KMS-11 (cell line): Measurements from ENCODE around the gene PGRMC1.
"Not testable (repeated sequence)": the region's sequence is repeated elsewhere in the genome, so short reads cannot be mapped to it uniquely, and the experiment has no call there.

Source experiments
- H2AFZ ChIP-seq: fragments of 200-600 bp; sonication (generic); 2 replicates; pipeline ENCODE4 v1.6.1; 2016; ENCODE audit warnings: antibody characterized with exemption, mixed run types, low read depth
- H3K27ac ChIP-seq: fragments of 200-600 bp; sonication (generic); 2 replicates; pipeline ENCODE4 v1.6.1; 2016; ENCODE audit warnings: mild to moderate bottlenecking, mixed run types
- H3K27me3 ChIP-seq: fragments of 200-600 bp; sonication (generic); 2 replicates; pipeline ENCODE4 v1.6.1; 2017; ENCODE audit warnings: mild to moderate bottlenecking, low read depth, mixed run types, moderate library complexity; ENCODE audit not compliant: insufficient read depth
- H3K36me3 ChIP-seq: fragments of 200-600 bp; sonication (generic); 2 replicates; pipeline ENCODE4 v1.6.1; 2017; ENCODE audit warnings: mild to moderate bottlenecking, mixed run types; ENCODE audit not compliant: insufficient read depth
- H3K4me1 ChIP-seq: fragments of 200-600 bp; sonication (generic); 2 replicates; pipeline ENCODE4 v1.6.1; 2016; ENCODE audit warnings: mild to moderate bottlenecking, low read depth, mixed run types; ENCODE audit not compliant: poor library complexity, severe bottlenecking
- H3K4me2 ChIP-seq: fragments of 200-600 bp; sonication (generic); 2 replicates; pipeline ENCODE4 v1.7.0; 2016; ENCODE audit warnings: mild to moderate bottlenecking, mixed run types
- H3K4me3 ChIP-seq: fragments of 200-600 bp; sonication (generic); IDR thresholded peaks from 2 replicates; pipeline ENCODE4 v1.6.1; 2017; ENCODE audit warnings: low read depth, low read length, mixed read lengths; ENCODE audit not compliant: insufficient read depth
- H3K79me2 ChIP-seq: fragments of 200-600 bp; sonication (generic); 2 replicates; pipeline ENCODE4 v1.6.1; 2016; ENCODE audit warnings: low read depth, mixed run types; ENCODE audit not compliant: insufficient read depth
- H3K9ac ChIP-seq: fragments of 200-600 bp; sonication (generic); 2 replicates; pipeline ENCODE4 v1.6.1; 2016; ENCODE audit warnings: mild to moderate bottlenecking, mixed run types
- H4K20me1 ChIP-seq: fragments of 200-600 bp; sonication (generic); 2 replicates; pipeline ENCODE4 v1.6.1; 2016; ENCODE audit warnings: mild to moderate bottlenecking, mixed run types; ENCODE audit not compliant: insufficient read depth
- TF ChIP-seq, protein P1 (sequence below): fragments of 200-600 bp; sonication (generic); conservative IDR thresholded peaks from 2 replicates; pipeline ENCODE4 v1.6.1; 2017; ENCODE audit warnings: low read depth, mild to moderate bottlenecking, antibody characterized with exemption, low read length, moderate library complexity, mixed read lengths

The PGRMC1 gene

DNA sequence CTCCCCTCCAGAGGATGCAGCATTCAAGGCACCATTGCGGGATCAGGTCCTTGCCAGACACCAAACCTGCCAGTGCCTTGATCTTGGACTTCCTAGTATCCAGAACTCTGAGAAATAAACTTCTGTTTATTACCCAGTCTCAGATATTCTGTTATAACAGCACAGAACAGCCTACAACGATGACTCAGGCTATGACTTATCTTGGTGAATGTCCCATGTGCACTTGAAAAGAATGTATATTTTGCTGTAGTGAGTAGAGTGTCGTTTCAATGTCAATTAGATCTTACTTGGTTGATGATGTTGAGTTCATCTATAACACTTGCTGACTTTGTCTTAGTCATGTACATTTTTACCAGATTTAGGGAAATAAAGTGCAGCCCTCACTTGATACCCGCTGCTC, 34.5 kb upstream of the PGRMC1 start:
- Histone ChIP-seq H3K27ac (no peak overlapping the region), H3K4me1 (no peaks in the 10 kb centered on the region), H3K9ac (no peak overlapping the region), H3K4me2 (no peak overlapping the region), H2AFZ (no peak overlapping the region), H4K20me1 (no peaks in the 10 kb centered on the region), H3K27me3 (no peaks in the 10 kb centered on the region), H3K79me2 (no peaks in the 10 kb centered on the region), H3K4me3 (no peak overlapping the region), H3K36me3 (no peaks in the 10 kb centered on the region)
- TF ChIP-seq, protein P1, sequence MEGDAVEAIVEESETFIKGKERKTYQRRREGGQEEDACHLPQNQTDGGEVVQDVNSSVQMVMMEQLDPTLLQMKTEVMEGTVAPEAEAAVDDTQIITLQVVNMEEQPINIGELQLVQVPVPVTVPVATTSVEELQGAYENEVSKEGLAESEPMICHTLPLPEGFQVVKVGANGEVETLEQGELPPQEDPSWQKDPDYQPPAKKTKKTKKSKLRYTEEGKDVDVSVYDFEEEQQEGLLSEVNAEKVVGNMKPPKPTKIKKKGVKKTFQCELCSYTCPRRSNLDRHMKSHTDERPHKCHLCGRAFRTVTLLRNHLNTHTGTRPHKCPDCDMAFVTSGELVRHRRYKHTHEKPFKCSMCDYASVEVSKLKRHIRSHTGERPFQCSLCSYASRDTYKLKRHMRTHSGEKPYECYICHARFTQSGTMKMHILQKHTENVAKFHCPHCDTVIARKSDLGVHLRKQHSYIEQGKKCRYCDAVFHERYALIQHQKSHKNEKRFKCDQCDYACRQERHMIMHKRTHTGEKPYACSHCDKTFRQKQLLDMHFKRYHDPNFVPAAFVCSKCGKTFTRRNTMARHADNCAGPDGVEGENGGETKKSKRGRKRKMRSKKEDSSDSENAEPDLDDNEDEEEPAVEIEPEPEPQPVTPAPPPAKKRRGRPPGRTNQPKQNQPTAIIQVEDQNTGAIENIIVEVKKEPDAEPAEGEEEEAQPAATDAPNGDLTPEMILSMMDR: no peak

DNA sequence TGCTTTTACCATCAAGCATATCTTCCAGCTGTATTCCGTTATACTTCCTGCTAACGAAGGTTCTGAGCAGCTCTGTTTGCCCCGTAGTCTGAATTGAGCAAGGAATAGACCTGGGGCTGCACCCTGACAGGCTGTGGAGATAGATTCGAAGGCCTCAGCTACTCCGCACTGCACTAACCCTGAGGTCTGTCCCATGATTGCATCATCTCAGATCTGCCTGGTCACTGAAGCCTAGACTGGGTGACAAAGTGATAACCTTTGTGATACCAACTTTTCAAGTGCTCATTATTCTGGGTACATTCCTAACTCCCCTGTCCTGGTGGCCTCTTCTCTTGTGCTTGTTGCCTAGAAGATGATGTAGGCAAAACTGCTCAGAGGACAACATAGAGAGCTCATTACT, 29.9 kb upstream of the PGRMC1 start:
- no peaks in the 10 kb centered on the region for H3K79me2 ChIP-seq
- H4K20me1 ChIP-seq: no peaks in the 10 kb centered on the region
- no peak overlapping the region for H3K4me2 ChIP-seq
- no peaks in the 10 kb centered on the region for H3K36me3 ChIP-seq
- H3K4me1 ChIP-seq: no peaks in the 10 kb centered on the region
- no peak overlapping the region for H3K27ac ChIP-seq
- H3K27me3 ChIP-seq: no peaks in the 10 kb centered on the region
- H3K4me3 ChIP-seq: no peak overlapping the region
- TF ChIP-seq, protein P1: no peak
- H3K9ac ChIP-seq: no peak overlapping the region
- no peak overlapping the region for H2AFZ ChIP-seq

DNA sequence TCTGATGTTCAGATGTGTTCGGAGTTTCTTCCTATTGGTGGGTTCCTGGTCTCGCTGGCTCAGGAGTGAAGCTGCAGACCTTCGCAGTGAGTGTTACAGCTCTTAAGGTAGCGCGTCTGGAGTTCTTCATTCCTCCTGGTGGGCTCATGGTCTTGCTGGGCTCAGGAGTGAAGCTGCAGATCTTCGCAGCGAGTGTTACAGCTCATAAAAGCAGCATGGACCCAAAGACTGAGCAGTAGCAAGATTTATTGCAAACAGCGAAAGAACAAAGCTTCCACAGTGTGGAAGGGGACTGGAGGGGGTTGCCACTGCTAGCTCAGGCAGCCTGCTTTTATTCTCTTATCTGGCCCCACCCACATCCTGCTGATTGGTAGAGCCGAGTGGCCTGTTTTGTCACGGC, 28.6 kb upstream of the PGRMC1 start:
- H4K20me1 ChIP-seq, H3K4me1 ChIP-seq, H3K36me3 ChIP-seq, H2AFZ ChIP-seq, H3K4me3 ChIP-seq, H3K9ac ChIP-seq, H3K4me2 ChIP-seq, H3K27ac ChIP-seq, H3K79me2 ChIP-seq, H3K27me3 ChIP-seq: not testable (repeated sequence)

DNA sequence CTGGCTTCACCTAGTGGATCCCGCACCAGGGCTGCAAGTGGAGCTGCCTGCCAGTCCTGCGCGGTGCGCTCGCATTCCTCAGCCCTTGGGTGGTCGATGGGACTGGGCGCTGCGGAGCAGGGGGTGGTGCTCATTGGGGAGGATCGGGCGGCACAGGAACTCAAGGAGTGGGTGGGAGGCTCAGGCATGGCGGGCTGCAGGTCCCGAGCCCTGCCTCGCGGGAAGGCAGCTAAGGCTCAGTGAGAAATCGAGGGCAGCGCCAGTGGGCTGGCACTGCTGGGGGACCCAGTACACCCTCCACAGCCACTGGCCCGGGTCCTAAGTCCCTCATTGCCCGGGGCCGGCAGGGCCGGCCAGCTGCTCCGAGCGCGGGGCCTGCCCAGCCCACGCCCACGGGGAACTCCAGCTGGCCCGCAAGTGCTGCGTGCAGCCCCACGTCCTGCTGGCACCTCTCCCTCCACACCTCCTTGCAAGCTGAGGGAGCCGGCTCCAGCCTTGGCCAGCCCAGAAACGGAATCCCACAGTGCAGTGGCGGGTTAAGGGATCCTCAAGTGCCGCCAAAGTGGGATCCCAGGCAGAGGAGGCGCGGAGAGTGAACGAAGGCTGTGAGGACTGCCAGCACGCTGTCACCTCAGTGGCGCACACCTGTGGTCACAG, 27.6 kb upstream of the PGRMC1 start:
- Histone ChIP-seq H3K9ac (no peak overlapping the region), H3K36me3 (no peaks in the 10 kb centered on the region), H3K27ac (no peak overlapping the region), H4K20me1 (no peaks in the 10 kb centered on the region), H3K27me3 (no peaks in the 10 kb centered on the region), H3K4me1 (no peaks in the 10 kb centered on the region), H3K4me3 (no peak overlapping the region), H3K79me2 (no peaks in the 10 kb centered on the region), H2AFZ (no peak overlapping the region), H3K4me2 (no peak overlapping the region)
- TF ChIP-seq, protein P1: no peak

DNA sequence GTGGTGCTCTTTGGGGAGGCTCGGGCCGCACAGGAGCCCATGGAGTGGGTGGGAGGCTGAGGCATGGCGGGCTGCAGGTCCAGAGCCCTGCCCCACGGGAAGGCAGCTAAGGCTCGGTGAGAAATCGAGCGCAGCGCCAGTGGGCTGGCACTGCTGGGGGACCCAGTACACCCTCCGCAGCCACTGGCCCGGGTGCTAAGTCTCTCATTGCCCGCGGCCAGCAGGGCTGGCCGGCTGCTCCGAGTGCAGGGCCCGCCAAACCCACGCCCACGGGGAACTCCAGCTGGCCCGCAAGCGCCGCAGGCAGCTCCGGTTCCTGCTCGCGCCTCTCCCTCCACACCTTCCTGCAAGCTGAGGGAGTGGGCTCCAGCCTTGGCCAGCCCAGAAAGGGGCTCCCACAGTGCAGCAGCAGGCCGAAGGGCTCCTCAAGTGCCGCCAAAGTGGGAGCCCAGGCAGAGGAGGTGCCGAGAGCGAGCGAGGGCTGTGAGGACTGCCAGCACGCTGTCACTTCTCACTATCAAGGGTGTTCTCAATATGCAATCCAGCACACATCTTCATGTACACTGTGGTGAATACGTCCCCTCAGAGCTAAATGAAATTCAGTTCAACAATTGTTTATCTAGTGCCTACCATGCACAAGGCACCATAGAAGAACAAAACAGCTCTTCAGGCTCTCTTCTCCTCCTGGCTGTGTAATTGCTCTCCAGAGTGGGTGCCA, 25.0 kb upstream of the PGRMC1 start:
- H3K9ac ChIP-seq, H2AFZ ChIP-seq, H3K27ac ChIP-seq, H4K20me1 ChIP-seq, H3K27me3 ChIP-seq, H3K36me3 ChIP-seq, H3K4me1 ChIP-seq, H3K4me2 ChIP-seq, H3K79me2 ChIP-seq, H3K4me3 ChIP-seq: not testable (repeated sequence)
